ENCODE data around the gene TTBK1.

Gene TTBK1

DNA sequence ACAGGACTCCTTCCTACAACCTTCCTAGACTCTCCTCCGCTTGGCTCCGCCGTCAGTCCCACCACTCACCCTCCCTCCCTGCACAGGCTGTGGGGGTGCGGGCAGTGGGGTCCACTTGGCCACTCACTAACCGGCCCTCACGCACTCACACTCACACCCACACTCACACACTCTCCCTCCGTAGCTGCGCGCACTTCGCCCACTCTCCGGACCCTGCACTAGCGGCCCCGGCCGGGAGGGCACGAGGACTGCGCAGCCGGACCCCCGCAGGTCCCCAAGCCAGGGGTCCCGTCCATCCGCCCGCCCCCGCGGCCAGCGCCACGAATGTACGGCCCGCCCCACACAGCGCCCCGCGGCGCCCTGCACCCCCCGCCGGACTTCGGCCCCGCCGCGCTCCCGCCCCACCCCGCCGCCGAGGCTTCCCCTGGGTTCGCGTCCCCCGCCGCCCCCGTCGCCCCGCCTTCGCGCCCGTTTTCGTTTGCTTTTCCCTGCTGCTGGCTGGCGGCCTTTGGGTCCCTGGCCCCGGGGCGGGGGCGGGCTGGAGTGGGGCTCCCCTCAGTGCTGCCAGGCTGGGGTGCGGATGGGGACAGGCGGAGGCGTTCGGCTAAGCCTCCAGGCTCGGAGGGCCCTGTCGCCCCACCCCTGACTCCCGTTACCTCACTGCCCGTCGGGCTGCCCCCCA, 31.8 kb downstream of the TTBK1 start:
- no peak for DNase-seq (ENCODE audit: low read depth)
- TF ChIP-seq, protein P1, sequence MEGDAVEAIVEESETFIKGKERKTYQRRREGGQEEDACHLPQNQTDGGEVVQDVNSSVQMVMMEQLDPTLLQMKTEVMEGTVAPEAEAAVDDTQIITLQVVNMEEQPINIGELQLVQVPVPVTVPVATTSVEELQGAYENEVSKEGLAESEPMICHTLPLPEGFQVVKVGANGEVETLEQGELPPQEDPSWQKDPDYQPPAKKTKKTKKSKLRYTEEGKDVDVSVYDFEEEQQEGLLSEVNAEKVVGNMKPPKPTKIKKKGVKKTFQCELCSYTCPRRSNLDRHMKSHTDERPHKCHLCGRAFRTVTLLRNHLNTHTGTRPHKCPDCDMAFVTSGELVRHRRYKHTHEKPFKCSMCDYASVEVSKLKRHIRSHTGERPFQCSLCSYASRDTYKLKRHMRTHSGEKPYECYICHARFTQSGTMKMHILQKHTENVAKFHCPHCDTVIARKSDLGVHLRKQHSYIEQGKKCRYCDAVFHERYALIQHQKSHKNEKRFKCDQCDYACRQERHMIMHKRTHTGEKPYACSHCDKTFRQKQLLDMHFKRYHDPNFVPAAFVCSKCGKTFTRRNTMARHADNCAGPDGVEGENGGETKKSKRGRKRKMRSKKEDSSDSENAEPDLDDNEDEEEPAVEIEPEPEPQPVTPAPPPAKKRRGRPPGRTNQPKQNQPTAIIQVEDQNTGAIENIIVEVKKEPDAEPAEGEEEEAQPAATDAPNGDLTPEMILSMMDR (IDR thresholded peaks at IDR 0.05; ENCODE audit: insufficient read depth, low read depth, low read length, missing control alignments): no peak
- H3K4me3 ChIP-seq (ENCODE audit: low read length): no peak overlapping the region

DNA sequence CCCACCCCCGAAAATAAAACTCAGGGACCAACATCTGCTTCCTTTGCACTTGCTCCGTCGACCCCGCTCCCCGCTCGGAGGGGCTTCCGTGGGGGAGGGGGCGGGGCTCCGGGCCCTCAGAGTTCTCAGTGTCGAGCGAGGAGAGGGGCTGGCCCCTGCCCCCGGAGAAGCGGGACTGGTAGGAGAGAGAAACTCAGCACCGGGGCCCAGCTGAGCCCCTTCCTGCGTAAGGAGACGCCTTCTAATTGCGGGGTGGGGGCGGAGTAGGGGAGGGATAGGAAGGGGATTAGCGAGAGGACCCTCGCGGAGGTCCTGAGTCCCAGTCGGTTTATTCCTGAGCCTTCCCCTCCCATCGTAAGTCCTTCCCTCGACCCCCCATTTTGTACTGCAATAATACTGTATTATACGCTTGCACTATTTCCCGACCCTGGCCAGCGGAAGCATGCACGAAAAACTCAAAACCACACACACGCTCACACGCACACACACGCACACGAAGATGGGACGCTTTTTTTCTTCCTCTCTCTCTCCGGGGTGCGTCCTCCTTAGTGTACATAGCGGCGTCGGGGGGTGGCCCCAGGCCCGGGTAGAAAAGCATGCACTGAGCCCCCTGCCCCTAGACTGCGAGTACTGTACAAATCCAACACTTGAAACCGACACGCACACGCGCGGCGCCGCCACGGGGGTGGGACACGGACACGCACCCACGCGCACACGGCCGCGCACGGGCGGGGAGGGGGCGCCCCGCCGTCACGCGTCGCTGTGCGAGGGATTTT, 32.7 kb downstream of the TTBK1 start:
- no peak for DNase-seq (ENCODE audit: low read depth)
- no peak overlapping the region for H3K4me3 ChIP-seq (ENCODE audit: low read length)
- TF ChIP-seq, protein P1 (IDR thresholded peaks at IDR 0.05; ENCODE audit: insufficient read depth, low read depth, low read length, missing control alignments): no peak

DNA sequence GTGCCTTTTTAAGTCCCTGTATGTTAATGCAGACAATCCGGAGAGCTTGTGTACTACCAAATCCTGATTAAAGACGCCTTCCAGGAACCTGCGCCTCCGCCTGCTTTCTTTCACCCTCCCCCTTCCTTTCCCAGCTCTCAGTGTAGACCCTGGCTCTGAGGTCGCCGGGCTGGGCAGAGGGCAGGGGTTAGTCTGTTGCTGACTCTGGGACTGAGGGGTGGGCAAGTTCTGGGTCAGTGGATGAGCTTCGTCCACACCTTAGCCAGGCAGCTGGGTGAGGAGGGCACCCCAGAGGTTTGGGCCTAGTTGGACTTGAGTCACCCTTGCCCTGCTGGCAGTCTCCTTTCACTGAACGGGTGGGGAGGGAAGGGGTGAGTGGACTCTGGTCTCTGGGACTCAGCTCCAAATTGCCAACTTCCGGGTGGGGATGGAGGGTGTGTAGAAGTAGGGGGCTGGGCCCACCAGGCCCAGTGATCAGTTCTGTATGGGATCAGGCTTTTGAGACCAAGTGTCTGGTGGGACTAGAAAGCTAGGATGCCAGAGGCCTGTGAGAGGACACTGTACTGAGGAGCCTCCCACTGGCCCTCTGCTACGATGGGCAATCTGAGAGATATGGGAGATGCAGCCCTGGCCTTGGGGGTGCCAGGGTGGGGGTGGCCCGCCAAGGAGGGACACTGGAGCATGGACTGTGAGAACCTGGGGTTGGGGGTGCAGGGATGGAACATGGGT, 33.5 kb downstream of the TTBK1 start:
- TF ChIP-seq, protein P1 (IDR thresholded peaks at IDR 0.05; ENCODE audit: insufficient read depth, low read depth, low read length, missing control alignments): no peak
- no peak overlapping the region for H3K4me3 ChIP-seq (ENCODE audit: low read length)
- DNase-seq (ENCODE audit: low read depth): no peak

DNA sequence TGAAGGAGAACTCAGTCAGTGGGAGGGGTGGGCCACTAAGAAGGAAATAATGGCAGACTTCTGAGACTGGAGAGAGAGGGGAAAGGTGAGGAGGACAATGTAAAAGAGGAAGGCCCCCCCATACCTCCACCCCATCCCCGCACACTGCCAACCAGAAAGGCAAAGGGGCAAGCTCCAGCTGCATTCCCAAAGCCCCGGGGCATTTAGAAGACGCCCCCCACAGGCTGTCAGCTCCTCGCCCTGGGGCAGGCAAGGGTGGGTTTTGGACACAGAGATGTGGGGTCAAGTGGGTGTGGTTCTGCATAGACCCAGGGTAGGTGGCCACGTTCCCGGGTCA, 34.0 kb downstream of the TTBK1 start:
- TF ChIP-seq, protein P1 (IDR thresholded peaks at IDR 0.05; ENCODE audit: insufficient read depth, low read depth, low read length, missing control alignments): no peak
- H3K4me3 ChIP-seq (ENCODE audit: low read length): no peak overlapping the region
- no peak for DNase-seq (ENCODE audit: low read depth)

DNA sequence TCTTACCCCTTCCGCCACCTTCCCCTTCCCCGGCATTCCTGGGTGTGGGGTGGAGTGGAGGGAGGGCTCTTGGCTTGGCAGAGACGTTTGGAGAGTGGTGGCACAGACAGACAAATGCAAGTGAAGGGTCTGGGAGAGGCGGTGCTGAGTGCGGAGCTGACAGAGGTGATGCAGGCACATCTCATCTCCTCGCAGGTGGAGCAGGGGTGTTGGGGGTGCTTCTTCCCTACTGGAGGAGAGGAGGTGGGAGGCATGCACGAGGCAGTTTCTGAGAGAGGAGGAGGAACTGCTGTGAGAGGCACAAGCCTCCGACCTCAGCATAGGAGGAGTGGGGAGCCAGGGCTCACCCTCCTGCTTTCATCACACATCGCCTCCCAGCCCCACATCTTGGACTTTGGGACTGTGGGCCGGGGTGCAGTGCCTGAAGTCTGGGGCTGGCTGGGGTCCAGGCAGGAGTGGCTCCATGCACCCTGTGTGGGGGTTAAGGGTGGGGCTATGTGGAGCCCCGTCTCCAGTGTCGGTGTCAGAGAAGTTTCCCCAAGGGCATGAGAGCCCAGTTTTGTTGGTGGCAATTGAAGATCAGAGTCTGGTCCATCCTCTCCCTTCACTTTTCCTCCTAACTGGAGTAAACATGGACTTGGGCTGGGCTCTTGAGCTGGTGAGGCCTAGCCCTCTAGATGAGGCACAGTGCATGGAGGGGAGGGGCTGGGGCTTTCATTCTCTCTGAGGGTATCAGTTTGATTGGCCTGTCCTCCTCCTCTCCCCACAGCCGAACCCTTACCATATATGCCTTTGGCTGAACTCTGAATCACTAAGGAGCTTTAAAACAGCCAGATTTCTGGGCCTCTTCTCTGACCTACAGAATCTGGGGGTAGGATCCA, 34.6 kb downstream of the TTBK1 start:
- no peak for DNase-seq (ENCODE audit: low read depth)
- H3K4me3 ChIP-seq (ENCODE audit: low read length): no peak overlapping the region
- TF ChIP-seq, protein P1 (IDR thresholded peaks at IDR 0.05; ENCODE audit: insufficient read depth, low read depth, low read length, missing control alignments): no peak

DNA sequence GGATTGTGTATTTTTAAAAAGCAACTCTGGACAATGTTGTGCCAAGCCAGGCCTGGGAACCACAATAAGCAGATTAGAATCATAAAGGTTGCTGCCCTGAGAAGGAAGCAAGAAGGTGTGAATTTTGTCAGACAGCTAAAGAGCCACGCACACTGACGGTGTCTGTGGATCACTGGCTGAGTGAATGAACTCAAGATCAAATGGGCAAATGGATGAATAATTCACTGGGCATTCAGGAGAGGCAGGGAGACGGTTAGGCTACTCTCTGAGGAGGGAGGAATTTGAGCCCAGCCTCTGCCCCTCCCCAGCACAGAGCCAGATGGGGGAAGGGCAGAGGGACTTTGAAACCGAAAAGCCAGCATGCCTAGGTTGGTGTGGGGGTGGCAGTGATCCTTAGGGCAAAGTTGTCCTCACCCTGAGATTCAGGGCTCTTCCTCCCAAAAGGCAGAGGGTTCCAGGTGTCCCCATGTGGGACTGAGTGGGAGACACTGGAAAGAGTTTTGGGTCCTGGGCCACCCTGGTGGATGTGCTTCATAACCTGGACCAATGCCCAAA, 35.3 kb downstream of the TTBK1 start:
- peak; percentile 37 for DNase-seq (ENCODE audit: low read depth)
- TF ChIP-seq, protein P1 (IDR thresholded peaks at IDR 0.05; ENCODE audit: insufficient read depth, low read depth, low read length, missing control alignments): no peak
- H3K4me3 ChIP-seq (ENCODE audit: low read length): no peak overlapping the region

Measured in epithelial cell of esophagus (primary cell).